Fibroblast of gingiva (primary cell): ENCODE results near the gene OFD1.

Source experiments
- DNase-seq: peaks from one replicate; pipeline ENCODE4 v3.0.0-alpha.2; 2011; ENCODE audit warnings: low read depth

Gene OFD1, protein sequence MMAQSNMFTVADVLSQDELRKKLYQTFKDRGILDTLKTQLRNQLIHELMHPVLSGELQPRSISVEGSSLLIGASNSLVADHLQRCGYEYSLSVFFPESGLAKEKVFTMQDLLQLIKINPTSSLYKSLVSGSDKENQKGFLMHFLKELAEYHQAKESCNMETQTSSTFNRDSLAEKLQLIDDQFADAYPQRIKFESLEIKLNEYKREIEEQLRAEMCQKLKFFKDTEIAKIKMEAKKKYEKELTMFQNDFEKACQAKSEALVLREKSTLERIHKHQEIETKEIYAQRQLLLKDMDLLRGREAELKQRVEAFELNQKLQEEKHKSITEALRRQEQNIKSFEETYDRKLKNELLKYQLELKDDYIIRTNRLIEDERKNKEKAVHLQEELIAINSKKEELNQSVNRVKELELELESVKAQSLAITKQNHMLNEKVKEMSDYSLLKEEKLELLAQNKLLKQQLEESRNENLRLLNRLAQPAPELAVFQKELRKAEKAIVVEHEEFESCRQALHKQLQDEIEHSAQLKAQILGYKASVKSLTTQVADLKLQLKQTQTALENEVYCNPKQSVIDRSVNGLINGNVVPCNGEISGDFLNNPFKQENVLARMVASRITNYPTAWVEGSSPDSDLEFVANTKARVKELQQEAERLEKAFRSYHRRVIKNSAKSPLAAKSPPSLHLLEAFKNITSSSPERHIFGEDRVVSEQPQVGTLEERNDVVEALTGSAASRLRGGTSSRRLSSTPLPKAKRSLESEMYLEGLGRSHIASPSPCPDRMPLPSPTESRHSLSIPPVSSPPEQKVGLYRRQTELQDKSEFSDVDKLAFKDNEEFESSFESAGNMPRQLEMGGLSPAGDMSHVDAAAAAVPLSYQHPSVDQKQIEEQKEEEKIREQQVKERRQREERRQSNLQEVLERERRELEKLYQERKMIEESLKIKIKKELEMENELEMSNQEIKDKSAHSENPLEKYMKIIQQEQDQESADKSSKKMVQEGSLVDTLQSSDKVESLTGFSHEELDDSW

GRCh38 chrX:13734278-13735172 lies at the start of gene OFD1, which contains the start of gene TRAPPC2:
OFD1 (plus strand) TSS chrX:13734748; CDS start chrX:13735072, 324 bp downstream.
TRAPPC2 (minus strand) TSS chrX:13734620; CDS start chrX:13719963, 14,657 bp downstream.
- peak; percentile 94 for DNase-seq

- DNase-seq: no peak
These were observed 49.3 kb upstream of the OFD1 start for GRCh38 chrX:13685126-13685763.

GRCh38 chrX:13687203-13687602 lies 47.3 kb upstream of the OFD1 start:
- DNase-seq: no peak

- DNase-seq: no peak
These were observed 46.1 kb upstream of the OFD1 start for GRCh38 chrX:13688384-13688957.

- peak; percentile 68 for DNase-seq
These were observed 45.4 kb upstream of the OFD1 start, which contains the start of gene RAB9A for GRCh38 chrX:13688958-13689740. RAB9A (plus strand) TSS chrX:13689128; CDS start chrX:13708747, 19,619 bp downstream.

DNA sequence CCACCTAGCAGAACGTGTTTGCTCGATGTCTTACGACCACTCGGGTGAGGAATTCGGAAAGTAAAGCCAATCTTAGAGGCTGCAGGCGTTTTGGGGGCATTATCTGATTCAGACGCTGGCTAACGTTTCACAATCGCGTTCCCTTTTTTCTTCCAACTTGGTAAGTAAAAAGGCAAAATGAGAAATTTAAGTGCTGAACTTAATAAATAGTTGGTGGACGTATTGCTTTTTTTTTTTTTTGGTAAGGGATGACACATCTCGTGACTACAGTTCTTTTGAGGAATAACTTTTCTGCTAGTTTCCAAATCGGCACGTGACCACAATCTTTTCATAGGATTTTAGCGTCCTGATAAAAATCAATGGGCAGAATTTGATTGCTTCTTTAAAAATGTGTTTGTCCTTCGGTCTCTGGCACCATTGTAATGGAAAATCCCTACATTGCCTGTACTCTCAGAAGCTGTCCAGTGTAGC lies 44.8 kb upstream of the OFD1 start:
- DNase-seq: peak; percentile 20

DNA sequence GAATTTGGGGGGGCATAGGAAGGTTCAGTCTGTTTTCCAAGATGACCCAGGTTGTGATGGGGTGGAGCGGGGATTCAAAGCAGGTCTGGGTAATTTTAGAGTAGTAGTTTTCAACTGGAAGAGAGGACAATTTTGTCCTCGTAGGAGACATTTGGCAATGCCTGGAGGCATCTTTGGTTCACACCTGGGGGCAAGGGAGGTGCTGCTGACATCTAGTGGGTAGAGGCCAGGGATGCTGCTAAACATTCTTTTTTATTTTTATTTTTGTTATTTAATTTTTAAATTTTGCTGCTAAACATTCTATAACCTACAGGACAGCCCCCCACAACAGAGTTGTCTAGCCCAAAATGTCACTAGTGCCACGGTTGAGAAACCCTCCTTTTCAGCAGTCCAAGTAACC lies 43.7 kb upstream of the OFD1 start:
- DNase-seq: no peak

- DNase-seq: no peak
These were observed 42.6 kb upstream of the OFD1 start for GRCh38 chrX:13691841-13692371.

DNA sequence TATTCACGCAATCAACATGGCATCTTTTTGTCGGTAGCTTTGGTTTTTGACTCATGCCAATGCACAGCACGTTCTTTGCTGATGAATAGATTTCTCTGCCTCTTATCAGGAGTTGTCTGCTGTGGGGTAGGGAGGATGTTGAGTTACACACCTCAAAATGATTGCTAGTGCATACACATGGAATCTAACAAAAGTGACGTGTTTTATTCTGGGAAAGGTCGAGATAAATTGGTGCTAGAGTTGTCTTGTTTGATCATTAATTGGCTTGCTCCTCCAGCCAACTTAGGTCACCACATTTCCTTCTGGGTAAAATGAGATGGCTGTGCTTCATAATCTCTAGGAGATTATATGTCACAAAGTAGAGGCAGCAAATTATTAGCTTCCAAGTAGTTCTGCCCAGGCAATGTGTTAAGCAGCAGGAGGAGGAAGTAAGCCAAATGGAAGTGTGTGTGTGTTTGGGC lies 41.7 kb upstream of the OFD1 start:
- no peak for DNase-seq

GRCh38 chrX:13693341-13693961 lies 41.1 kb upstream of the OFD1 start:
- DNase-seq: no peak

- no peak for DNase-seq
These were observed 40.2 kb upstream of the OFD1 start for GRCh38 chrX:13694359-13694758.

- DNase-seq: no peak
These were observed 39.6 kb upstream of the OFD1 start for GRCh38 chrX:13694983-13695382.

DNA sequence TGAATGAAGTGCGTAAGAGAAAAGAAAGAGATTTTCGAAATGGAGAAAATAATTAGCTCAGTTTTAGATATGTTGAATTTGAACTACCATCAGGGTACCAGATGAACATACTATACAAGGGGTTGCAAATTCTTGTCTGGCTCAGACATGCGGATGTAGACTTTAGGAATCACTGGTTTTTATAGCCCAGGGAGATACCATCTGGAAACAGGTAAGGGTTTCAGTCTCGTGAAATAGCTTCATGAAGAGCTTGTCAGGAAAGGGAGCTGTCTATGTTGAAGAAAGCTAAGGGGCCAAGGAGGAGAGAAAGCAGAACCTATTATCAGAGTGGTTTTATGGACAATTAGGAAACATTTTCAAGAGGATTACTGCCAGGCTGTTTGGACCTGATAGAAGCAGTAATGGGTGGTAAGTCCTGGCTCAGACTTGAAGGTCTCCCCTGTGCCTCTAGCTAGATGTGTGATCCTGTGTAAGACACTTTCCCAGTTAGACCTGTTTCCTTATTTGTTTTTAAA lies 38.9 kb upstream of the OFD1 start:
- no peak for DNase-seq

DNA sequence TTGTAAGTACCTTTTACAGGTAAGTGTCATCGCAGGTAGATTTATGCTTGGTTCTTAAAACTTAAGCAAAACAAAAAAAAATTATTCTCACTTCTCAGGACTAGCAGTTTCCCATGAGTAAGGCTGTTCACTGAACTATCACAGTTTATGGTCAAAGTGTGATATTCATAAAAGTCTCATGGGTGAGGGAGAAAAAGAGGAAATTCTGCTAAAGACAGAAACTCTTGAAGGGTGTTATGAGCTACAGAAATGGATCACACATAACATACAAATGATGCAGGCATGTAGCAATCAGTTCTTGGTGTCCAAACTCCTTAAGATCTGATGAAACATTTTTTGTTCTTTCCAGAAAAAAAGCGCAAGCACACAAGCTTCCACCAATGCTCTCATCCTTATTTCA lies 37.1 kb upstream of the OFD1 start:
- peak; percentile 25 for DNase-seq

DNA sequence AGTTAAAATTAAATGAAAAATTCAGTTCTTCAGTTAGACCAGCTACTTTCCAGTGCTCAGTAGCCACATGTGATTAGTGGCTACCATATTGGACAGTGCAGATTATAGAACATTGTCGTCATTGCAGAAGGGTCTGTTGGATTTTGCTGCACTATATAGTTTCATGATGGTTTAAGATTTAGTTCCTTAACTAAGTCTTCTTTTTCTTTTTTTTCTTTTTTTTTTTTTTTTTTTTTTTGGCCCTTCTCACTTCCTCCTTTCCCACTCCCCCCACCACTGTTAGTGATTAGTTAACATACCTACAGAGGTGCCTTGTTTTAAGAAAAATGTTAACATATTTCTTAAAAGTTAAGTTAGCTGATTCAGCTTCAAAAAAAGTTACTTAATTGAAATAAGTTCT lies 36.6 kb upstream of the OFD1 start:
- DNase-seq: no peak

GRCh38 chrX:13698432-13698831 lies 36.1 kb upstream of the OFD1 start:
- DNase-seq: no peak

- DNase-seq: no peak
These were observed 35.2 kb upstream of the OFD1 start for GRCh38 chrX:13699183-13699826.

GRCh38 chrX:13700380-13700779 lies 34.2 kb upstream of the OFD1 start:
- no peak for DNase-seq
